Renal cortex interstitium (tissue), 11 donors: ENCODE data around the gene SLC8B1. TPM values are rescaled to one million over a fixed set of nuclear protein-coding genes. Genes with fewer than 3 reads are reported as not detected.

ENCODE experiments used
- DNase-seq, 11 donors: peaks; one replicate each; pipeline ENCODE4 v3.0.0-alpha.2; 2013; ENCODE audit warnings: low read depth in 9 of 11, low spot score in 4 of 11; ENCODE audit errors: extremely low read depth in 1 of 11
- polyA plus RNA-seq, 3 donors: library from polyadenylated mRNA; unstranded; fragments of 120-200 nt; gene quantifications; one replicate each; pipeline ENCODE4 v1.2.1, GENCODE V29; 2013; ENCODE audit not compliant: insufficient read length in 3 of 3

SLC8B1 gene
- polyA plus RNA-seq, 3 donors = 12.4 to 15.6 (median 14.0) TPM

DNA sequence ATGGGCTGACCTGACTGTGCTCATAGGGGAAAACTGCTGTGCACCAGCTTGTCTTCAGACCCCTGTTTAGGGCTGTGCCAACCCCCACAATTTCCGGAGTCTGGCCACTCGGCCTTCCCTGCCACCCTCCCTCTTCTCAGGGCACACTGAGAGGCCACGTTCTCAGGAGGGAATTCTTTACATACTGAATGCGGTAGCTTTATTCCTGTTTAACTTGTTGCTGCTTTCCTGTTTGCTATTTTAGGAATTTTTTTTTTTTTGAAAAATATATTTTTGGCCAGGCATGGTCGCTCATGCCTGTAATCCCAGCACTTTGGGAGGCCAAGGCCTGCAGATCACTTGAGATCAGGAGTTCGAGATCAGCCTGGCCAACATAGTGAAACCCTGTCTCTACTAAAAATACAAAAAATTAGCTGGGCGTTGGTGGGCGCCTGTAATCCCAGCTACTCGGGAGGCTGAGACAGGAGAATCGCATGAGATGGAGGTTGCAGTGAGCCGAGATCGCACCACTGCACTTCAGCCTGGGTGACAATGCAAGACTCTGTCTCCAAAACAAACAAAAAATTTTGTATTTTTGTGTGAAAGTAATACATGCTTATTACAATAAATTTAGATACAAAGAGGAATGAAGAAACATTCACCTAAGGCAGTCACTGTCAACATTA, 74.1 kb downstream of the SLC8B1 start:
- DNase-seq = no peak

DNA sequence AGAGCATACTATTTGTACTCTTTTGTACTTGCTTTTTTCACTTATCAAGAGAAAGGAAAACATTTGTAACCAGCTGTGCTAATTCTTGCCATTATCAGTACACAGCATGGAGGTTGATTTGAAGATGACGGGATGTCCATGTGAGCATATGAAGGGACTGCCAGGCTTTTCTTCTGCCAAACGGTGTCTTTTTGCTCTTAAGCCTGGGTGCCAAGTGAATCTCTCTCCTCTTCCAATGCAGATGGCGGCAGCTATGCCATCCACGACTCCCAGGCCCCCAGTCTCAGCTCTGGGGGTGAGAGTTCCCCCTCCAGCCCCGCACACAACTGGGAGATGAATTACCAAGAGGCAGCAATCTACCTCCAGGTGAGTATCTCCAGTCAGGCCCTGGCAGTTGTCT, 74.8 kb downstream of the SLC8B1 start:
- no peak for DNase-seq

DNA sequence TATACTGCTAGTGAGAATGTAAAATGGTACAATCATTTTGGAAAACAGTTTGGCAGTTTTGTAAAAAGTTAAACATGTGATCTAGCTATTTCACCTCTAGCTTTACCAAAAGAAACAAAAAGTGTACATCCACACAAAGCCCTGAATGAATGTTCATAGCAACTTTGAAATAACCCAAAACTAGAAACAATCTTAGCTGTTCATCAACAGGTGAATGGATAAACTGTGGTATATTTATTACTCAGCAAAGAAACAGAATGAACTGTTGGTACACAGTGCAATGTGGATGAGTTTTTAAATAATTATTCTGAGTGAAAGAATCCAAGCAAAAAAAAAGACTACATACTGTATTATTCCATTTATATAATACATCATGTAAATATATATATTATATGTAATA, 77.3 kb downstream of the SLC8B1 start:
- no peak for DNase-seq

- DNase-seq = no peak
Observed at GRCh38 chr12:113254298-113254697, 80.6 kb downstream of the SLC8B1 start.

DNA sequence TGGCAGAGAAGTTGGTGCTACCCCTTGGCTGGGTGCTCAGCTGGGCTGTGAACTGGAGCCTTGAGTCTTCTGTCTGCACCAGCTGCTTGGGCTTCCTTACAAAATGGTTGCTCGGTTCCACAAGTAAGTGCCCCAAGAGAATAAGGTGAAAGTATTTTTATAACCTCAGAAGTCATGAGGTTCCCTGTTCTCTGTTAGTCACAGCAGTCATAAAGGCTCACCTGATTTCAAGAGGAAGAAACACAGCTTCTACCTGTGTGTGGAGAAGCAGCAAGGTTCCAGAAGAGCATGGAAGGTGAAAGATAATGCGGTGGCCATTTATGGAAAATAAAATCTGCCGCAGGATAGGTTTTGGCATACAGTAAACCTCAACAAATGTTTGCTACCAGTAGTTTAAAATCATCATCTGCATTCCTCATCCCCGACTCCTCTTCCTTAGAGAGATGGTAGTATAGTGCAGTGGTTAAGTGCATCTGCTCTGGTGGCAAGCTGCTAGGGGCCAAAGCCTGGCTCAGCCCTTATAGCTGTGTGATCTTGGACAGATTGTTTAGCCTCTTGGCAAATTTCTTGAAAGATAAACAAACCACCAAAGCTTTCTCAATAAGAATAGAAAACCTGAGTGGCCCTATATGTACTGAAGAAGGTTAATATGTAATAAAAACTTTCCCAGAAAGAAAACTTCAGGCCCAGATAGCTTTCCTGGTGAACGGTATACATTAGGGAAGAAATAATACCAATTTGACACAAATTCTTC, 81.2 kb downstream of the SLC8B1 start:
- DNase-seq = no peak

DNA sequence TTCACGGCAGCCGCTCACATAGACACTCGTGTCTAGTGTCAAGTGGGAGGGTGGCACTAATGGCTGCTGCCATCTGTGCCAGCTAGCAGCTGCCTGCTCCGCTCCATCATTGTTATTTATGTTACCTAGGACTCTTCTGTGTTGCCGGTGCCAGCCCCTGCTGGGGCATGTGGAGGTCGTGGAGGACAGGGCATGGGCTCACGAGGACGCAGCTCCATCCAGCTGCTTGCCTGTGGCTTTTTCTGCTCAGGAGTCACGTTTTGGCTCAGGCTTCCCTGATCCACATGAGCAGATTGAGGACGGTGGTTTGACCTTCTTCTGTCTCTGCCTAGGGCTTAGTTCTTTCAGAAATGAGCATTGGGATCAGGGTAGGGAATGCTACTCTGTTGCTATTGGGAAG, 82.4 kb downstream of the SLC8B1 start:
- DNase-seq = no peak

DNA sequence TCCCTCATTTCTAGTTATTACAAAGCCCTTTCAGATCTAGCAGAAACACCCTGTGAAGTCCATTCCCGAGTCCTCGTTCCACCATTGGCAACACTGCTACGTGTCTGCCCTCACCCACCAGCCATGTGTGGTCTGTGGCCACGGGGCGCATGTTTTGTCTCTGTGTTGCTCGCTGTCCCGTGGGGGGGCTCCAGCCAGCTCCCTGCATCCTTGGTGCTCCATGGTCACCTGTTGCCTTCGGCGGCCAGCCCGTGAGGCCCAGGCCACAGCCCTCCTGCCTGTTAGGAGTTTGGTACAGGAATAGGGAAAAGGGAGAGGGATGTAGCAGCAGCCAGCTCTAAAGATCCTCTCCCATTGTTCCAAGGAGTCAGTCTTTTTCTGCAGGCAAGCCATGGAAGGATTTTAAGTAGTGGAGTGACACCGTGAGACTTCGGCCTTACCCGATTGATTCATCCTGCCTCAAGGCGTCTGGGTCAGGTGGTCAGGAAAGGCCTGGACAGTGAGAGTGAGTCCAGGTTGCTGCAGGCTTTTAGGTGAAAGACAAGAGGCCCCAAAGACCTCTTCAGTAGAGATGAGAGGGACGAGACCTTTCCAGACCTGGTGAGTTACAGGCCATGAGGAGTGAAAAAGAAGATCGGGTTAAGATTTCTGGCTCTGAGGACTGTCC, 83.4 kb downstream of the SLC8B1 start:
- DNase-seq = no peak

DNA sequence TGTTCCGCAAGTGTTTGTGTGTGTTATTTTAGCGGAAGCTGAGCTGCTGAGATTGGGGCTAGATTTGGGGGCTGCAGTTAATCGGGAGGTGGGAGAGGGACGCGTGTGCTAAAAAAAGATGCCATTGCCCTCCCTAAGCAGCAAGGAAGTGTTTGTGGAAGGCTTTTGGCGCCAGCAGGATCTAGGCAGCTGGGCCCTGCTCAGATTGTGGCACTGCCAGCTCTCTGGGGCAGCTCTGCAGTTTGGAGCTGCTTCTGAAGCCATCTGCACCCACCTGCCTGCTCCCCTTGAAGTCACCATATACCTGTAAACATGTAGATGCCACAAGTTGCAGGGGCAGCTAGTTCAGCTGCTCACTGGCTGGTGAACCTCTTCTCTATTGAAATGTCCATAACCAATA, 84.9 kb downstream of the SLC8B1 start:
- DNase-seq = no peak

- DNase-seq = no peak
Observed at GRCh38 chr12:113249546-113249945, 85.4 kb downstream of the SLC8B1 start.

- DNase-seq = no peak
Observed at GRCh38 chr12:113248842-113249435, 86.0 kb downstream of the SLC8B1 start.

Other genes with a start within 250 kb of the SLC8B1 start
- 10 to 100 TPM in 1 of 3 donors, 1 to 10 TPM in 2; 6.3 to 27.3 (median 8.2) TPM for gene RASAL1, start 199.3 kb downstream of the SLC8B1 start, polyA plus RNA-seq
- 1 to 10 TPM in 2 of 3 donors, under 1 TPM in 1; 0.98 to 3.1 (median 1.2) TPM for gene CFAP73, start 185.4 kb downstream of the SLC8B1 start, polyA plus RNA-seq
- 10 to 100 TPM; 63.6 to 91.1 (median 76.9) TPM for gene DDX54, start 149.6 kb downstream of the SLC8B1 start, polyA plus RNA-seq
- gene RITA1, start 149.4 kb downstream of the SLC8B1 start, polyA plus RNA-seq = 10 to 100 TPM; 13.4 to 19.4 (median 14.8) TPM
- gene TPCN1, start 113.6 kb downstream of the SLC8B1 start, polyA plus RNA-seq = 10 to 100 TPM; 31.2 to 50.5 (median 34.4) TPM
- 10 to 100 TPM; 15.5 to 19.3 (median 18.6) TPM for gene PLBD2, start 23.5 kb upstream of the SLC8B1 start, polyA plus RNA-seq
- gene SDS, start 68.8 kb upstream of the SLC8B1 start, polyA plus RNA-seq = under 1 TPM; 0.19 to 0.56 (median 0.42) TPM
- 10 to 100 TPM; 11.1 to 17.0 (median 13.5) TPM for gene SDSL, start 87.3 kb upstream of the SLC8B1 start, polyA plus RNA-seq
- not detected for gene LHX5, start 136.8 kb upstream of the SLC8B1 start, polyA plus RNA-seq